HG03025 (cell line): Measurements from ENCODE around the gene OLA1.

Experiments
- ATAC-seq: cut with Tn5 transposase; IDR thresholded peaks from one replicate; pipeline ENCODE4 v1.9.1; 2021; ENCODE audit warnings: mild to moderate bottlenecking, moderate library complexity; ENCODE audit not compliant: unreplicated experiment, low FRiP score

OLA1 gene

GRCh38 chr2:174040417-174040701 is 208.0 kb downstream of the OLA1 start:
- no peak for ATAC-seq

GRCh38 chr2:174039551-174040416 is 208.5 kb downstream of the OLA1 start:
- peak; percentile 79 for ATAC-seq

- no peak for ATAC-seq
These were observed 209.9 kb downstream of the OLA1 start for GRCh38 chr2:174038462-174038861.

- ATAC-seq: no peak
These were observed 211.5 kb downstream of the OLA1 start for GRCh38 chr2:174036825-174037224.

- no peak for ATAC-seq
These were observed 212.2 kb downstream of the OLA1 start for GRCh38 chr2:174035981-174036742.

DNA sequence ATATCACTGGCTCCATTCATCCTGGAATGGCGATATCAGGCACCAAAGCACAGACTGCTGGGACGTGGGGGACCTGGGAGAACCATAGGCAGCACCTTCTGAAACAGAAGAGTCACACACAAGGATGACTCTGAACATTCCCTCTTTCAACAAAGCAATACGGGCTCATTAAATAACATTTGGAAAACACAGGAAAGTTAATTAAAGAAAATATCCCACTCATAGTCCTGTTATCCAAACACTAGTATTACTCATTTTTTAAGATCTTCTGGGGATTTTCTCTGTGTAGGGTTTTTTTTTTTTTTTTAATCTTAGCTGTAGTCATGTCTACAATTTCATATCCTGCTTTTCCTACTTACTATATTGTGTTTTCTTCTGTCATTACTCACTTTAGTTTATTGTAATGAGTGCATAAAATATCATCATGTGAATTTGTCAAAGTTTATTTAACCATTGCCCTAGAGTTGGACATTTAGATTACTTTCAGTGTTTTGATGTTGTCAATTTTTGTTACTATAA is 213.2 kb downstream of the OLA1 start:
- ATAC-seq: no peak

DNA sequence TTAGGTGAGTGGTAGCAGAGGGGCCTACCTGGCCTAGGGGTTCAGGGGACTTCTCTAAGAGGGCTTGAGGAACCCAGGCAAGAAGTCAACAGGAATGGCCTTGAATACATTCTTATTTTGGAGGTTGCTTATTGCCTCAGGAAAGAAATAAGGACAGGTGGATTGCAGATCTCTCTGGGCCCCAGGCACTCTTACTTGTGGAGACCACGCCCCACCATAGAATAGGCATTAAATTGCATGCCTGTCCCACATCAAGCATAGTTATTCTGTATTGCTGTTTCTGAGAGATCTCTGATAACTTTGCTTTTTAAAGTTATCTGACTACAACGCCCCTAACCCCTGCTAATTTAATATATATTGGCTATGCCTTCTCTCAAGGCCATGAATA is 215.2 kb downstream of the OLA1 start:
- ATAC-seq: no peak

GRCh38 chr2:174031226-174031625 is 217.1 kb downstream of the OLA1 start:
- no peak for ATAC-seq

- ATAC-seq: no peak
These were observed 219.4 kb downstream of the OLA1 start for GRCh38 chr2:174028935-174029334.

DNA sequence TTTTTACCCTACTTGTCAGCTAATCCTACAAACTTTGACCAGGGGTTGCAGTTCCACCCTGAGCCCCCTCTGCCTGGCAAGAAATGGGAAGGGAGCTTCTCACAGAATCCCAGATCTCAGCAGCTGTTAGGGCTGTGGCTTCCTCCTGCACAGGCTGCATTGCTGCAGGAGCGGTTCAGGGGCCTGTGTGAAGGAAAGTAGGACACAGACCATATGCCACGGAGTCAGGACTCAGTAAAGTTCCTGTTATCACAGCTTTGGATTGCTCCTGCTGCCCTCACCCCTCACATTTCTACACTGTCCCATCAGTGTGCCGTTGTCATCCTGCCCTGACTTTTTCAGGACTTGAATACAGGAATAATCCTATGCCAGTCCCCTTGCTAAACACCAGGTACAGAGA is 220.4 kb downstream of the OLA1 start:
- ATAC-seq: no peak

DNA sequence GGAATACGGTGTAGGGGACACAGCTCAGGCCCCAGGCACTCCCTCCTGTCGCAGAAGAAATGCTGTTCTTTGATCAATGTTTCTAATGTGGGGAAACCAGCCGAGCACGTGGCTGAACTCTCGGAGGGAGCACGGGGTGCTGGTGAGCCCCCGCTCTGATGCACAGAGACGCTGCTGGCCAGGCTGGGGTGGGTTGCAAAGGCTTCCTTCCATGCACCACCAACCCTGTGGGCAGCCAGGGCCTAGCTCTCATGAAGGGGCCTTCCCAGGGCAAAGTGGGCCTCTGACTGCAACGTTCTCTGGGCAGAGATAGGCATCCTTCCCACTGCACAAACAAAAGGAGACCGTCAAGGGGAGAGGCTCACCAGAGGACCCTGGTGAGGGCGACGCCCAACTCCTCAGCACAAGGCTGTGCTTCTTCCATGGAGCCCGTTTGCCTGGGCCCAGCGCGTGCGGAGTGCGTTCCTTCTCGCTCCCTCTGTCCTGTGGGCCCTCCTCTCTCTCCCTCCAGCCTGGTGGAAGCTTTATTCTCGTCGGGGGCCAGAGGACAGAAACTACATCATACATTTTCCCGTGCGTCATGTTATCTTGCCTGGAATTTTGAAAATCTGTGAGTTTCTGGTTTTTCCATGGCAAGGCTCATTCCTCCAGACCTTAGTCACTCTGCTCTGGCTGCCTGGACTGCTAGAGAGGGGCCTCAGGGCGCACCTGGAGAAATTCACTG is 222.0 kb downstream of the OLA1 start:
- ATAC-seq: no peak

DNA sequence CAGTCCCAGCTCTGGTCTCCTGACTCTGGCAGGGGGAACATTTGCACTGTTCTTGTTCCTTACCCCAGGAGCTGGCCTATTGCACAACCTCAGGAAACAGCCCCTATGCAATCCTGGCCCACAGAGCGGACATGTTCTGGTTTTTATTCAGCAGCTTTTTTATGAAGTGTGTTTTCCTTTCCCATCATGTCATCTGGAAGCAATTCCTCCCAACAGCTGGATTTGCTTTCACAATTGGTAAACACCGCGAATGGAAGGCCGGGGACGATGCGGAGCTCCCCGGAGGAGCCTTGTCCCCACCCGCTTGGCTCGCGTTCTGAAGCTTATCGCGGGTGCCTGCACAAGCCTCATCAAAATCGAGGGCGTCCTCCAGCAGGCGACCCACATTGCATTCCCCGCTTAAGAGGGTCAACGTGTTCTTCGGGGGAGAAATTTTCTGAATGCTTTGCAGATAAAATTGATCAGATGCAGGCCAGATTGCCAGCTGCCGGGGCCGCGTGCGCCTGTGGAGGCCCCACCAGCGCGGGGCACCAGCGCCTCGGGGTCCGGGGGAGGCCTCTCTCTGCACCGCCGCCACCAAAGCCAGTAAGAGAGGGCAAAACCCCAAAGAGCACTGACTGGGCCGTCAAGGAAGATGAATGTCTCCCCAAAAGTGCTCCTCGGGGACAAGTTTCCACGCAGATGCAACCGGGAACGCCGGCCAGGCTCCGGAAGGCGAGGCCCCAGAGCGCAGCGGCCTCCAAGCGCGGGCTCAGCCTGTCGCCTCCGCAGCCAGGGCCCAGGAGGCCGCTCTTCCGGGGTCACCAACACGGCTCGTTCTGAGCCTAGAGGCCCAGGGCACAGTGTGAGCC is 222.8 kb downstream of the OLA1 start:
- no peak for ATAC-seq

- no peak for ATAC-seq
These were observed 223.6 kb downstream of the OLA1 start for GRCh38 chr2:174024524-174025270.

DNA sequence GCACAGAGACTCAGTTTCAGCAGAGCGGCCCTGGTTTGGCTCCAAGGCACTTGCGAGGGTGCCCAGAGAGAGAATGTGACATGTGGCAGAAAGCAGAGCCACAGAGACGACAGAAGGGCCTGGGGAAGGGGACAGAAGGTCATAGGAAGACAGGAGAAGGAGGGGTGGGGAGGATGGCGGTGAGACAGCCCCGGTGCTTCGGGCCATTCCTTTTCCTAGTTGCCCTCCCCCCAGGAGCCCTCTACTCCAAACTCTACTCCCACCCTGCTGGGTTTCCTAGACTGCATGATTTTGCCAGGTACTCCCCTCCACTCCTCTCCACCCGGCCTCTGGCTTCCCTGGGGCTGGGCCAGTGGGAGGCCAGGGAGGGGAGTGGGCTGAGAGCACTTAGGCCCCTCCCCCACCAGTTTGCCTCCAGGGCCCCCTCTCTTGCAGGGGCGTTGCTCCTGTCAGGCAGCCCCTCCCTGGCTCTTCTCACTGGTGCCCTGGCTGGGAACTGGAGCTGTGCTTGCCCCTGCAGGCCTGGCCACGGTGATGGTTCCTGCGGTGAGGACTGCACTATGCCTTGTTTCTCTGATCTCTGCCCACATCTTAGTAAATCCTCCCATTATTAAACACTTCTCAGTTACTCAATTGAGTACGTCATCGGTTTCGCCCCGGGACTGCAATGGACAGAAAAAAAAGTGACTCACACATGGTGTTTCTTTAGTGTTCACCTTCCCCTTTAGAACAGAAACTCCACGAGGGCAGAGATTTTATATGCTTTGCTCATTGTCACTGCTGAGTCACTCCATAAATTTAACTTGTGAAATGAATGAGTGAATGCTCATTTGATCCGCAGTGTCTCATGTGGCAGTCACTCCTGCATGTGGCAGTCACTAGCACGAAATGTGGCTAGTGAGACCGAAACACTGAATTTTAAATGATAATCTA is 224.5 kb downstream of the OLA1 start:
- no peak for ATAC-seq
